ENCODE measurements around the gene CACNB4. TPM values are rescaled to one million over a fixed set of nuclear protein-coding genes. Genes with fewer than 3 reads are reported as not detected.
A peak's percentile ranks its signal among the peaks of the same experiment; 100 is the strongest.
"Not testable (repeated sequence)": the region's sequence is repeated elsewhere in the genome, so short reads cannot be mapped to it uniquely, and the experiment has no call there.

The CACNB4 gene
- total and polyA plus RNA-seq, 8 donors: under 0.01 to 6.4 (median 1.0) TPM

DNA sequence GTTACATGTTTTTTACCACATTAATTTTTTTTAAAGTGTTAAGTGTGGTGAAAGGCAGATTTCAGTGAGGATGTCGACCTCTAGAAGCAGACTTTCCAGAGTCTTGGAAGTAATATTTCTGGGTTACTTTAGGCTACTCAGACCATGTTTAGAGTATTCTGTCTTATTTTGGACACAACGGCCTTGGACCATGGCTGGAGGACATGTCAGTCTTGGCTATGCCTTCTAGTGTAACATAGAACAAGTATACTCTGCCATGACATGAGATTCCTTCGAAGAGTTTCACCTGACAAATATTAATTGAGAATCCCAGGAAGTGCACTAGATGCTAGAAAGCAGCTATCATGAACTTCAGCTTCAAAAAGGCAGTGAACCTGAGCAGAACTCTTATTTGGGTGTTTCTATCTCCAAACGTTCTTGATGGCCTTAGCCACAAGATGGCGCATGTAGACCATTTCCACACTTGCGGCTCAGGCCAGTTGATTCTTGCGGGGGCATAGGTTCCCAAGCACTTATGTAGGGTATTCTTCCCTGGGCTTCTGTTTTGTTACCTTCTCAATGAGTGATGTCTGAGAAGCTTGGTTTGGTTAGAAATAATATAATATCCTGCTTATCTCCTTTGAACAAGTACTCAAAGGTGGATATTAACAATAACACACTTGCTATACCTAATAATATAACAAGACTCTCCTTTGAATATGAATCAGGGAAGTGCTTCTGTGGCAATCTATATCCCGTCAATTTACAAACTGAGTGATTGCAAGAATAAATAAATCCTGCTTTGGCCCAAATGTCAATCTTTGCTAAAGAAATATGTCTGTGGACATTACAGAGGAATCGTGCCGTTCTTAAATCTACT lies 62.0 kb downstream of the CACNB4 start:
- peaks cover 0 to 33% (median 14%) of the 10 kb centered on the region in 4 donors for H3K4me1 ChIP-seq
- intact Hi-C loops (cut with DNase I; ENCODE audit: low total_unique reads): no loop called here
- 32 to 39% (median 32%) methylated on average over 10 of the region's 10 CpGs for WGBS, 5 donors

GRCh38 chr2:152034257-152034801 lies 64.5 kb downstream of the CACNB4 start:
- peaks cover 0 to 24% (median 14%) of the 10 kb centered on the region in 4 donors for H3K4me1 ChIP-seq
- intact Hi-C loops (cut with DNase I; ENCODE audit: low total_unique reads): no loop called here
- H3K27ac ChIP-seq: no peak overlapping the region
- no peaks in the 10 kb centered on the region for H3K36me3 ChIP-seq
- 77 to 83% (median 82%) methylated on average over 7 of the region's 7 CpGs for WGBS, 5 donors
- no peaks in the 10 kb centered on the region for H3K27me3 ChIP-seq
- H3K4me3 ChIP-seq: no peak overlapping the region
- no peaks in the 10 kb centered on the region for H3K9me3 ChIP-seq
- TF ChIP-seq CTCF (IDR thresholded peaks at IDR 0.05) (no peak), EP300 (IDR thresholded peaks at IDR 0.05) (no peak), POLR2A (IDR thresholded peaks at IDR 0.05) (no peak), POLR2AphosphoS5 (IDR thresholded peaks at IDR 0.05) (no peak)
- no peak for DNase-seq

More for the DNA sequence above, 62.0 kb downstream of the CACNB4 start:
- Histone ChIP-seq H3K27me3 (no peaks in the 10 kb centered on the region), H3K9me3 (no peaks in the 10 kb centered on the region), H3K27ac (no peak overlapping the region), H3K36me3 (no peaks in the 10 kb centered on the region), H3K4me3 (no peak overlapping the region)
- TF ChIP-seq EP300 (IDR thresholded peaks at IDR 0.05): no peak
- TF ChIP-seq POLR2AphosphoS5 (IDR thresholded peaks at IDR 0.05): peak in 1 of 3 donors; percentile 43
- peak in 5 of 7 experiments; percentile 48 to 66 (median 61) for TF ChIP-seq CTCF (IDR thresholded peaks at IDR 0.05)
- TF ChIP-seq POLR2A (IDR thresholded peaks at IDR 0.05): no peak
- DNase-seq: peak; percentile 75 to 92

DNA sequence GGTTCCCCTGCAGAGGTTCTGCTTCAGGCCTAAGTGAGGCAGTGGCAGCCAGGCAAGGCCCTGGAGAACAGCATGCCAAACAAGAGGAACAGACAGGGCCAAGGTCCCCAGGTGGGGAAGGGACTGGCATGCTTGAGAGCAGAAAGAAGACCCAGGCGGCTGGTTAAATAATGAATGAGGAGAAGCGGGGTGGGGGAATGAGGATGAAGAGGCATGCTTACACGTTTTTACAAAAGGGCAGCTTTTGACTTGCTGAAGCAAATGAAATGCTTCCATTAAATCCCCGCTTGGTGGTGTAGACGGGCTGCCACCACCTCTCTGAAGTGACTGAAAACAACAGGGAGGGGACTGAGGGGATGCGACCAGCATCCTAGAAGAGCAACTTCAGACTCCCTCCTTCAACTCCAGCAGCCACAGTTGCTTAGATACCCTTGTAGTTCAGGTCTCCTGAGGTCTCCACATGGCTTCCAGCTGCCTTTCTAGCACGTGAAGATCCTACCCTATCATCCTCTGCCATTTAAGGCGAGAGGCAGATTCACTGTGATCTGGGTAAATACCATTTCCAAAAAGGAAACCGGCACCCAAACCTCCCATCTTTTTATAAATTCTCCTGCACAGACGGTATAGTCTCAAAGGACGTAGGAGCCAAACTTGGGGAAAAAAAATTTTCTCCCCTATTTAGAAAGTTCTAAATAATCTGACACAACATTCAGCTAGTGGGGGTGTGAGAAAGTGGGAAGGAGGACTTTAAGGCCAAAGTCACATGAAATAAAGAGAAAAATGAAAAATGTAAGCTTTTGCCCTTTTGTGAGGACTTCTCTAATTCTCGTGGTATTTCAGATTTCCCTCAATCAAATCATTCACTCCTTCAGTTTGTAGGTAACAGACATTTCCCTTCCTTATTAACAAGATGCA lies 65.6 kb downstream of the CACNB4 start:
- H3K9me3 ChIP-seq: no peaks in the 10 kb centered on the region
- peaks cover 0 to 20% (median 13%) of the 10 kb centered on the region in 4 donors for H3K4me1 ChIP-seq
- intact Hi-C loops (cut with DNase I; ENCODE audit: low total_unique reads): no loop called here
- no peak for DNase-seq
- WGBS, 5 donors: 83 to 89% (median 86%) methylated on average over 12 of the region's 12 CpGs
- no peaks in the 10 kb centered on the region for H3K27me3 ChIP-seq
- TF ChIP-seq POLR2A (IDR thresholded peaks at IDR 0.05) (no peak), POLR2AphosphoS5 (IDR thresholded peaks at IDR 0.05) (no peak), CTCF (IDR thresholded peaks at IDR 0.05) (no peak), EP300 (IDR thresholded peaks at IDR 0.05) (no peak)
- H3K27ac ChIP-seq: no peak overlapping the region
- H3K4me3 ChIP-seq: no peak overlapping the region
- H3K36me3 ChIP-seq: no peaks in the 10 kb centered on the region

DNA sequence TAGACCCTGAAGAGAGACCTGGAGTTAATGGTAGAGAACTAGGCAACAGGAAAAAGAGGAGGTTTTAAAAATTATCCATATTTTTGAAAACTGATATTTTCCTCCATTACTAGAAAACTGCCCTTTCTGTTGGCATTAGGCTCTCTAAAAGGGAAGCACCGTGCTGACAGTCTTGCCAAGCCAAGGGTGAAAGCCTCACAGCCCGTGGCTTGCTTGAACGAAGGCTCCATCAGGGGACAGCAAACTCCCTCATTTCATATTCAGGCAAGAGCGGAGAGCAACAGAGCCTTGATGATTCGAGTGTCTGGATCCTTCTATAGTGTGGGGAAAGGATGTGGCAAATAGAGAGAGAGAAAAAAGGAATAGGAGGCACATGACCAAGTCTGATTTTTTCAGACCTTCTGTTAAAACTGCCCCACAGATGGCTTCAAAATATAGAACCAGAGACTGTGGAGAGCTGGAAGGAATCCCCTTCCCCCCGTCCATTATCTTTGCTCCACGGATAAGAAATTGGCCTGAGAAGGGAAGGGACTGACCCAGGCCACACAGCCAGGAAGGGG lies 67.0 kb downstream of the CACNB4 start:
- Histone ChIP-seq H3K27me3 (no peaks in the 10 kb centered on the region), H3K4me1 (peaks cover 0 to 8% (median 0%) of the 10 kb centered on the region in 4 donors), H3K4me3 (no peak overlapping the region), H3K9me3 (no peaks in the 10 kb centered on the region), H3K27ac (no peak overlapping the region), H3K36me3 (no peaks in the 10 kb centered on the region)
- DNase-seq: no peak
- TF ChIP-seq POLR2A (IDR thresholded peaks at IDR 0.05): no peak
- TF ChIP-seq POLR2AphosphoS5 (IDR thresholded peaks at IDR 0.05): no peak
- intact Hi-C loops (cut with DNase I; ENCODE audit: low total_unique reads): no loop called here
- 65 to 74% (median 71%) methylated on average over 7 of the region's 7 CpGs for WGBS, 5 donors

DNA sequence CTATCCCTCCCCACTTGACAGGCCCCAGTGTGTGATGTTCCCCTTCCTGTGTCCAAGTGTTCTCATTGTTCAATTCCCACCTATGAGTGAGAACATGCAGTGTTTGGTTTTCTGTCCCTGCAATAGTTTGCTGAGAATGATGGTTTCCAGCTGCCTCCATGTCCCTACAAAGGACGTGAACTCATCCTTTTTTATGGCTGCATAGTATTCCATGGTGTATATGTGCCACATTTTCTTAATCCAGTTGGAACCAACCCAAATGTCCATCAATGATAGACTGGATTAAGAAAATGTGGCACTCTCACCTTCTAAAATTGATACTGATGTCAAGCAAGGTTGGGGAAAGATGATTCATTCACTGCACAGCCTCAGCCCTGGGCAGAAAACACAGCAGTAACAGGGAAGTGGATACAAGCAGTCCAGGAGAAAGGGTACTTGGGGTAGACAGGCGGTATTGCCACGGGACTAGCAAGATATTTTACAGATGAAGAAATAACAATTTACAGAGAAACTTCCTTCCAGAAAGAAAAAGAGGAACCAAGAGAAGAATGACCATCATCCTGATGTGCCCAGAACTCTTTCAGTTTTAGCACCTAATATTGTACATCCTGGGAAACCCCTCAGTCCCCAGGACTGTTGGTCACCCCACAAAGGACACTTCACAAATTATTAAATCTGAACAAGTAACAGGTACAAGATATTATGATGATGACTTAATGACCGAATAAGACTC lies 68.1 kb downstream of the CACNB4 start:
- H3K27ac ChIP-seq; H3K4me1 ChIP-seq; H3K4me3 ChIP-seq; H3K9me3 ChIP-seq; H3K27me3 ChIP-seq; intact Hi-C loops (cut with DNase I; ENCODE audit: low total_unique reads); DNase-seq; H3K36me3 ChIP-seq: not testable (repeated sequence)
- 73 to 92% (median 85%) methylated on average over 4 of the region's 4 CpGs for WGBS, 5 donors
